GM12878 (cell line): ENCODE measurements around the gene POU2AF1. TPM values are rescaled to one million over a fixed set of nuclear protein-coding genes. Genes with fewer than 3 reads are reported as not detected.

ENCODE experiments used
- CBFB ChIP-seq: IDR thresholded peaks from 2 replicates; pipeline ENCODE4 v1.6.1; 2016; ENCODE audit warnings: antibody characterized with exemption, low read depth
- CREM ChIP-seq: IDR thresholded peaks from 2 replicates; pipeline ENCODE4 v1.6.1; 2014; ENCODE audit warnings: antibody characterized with exemption, low read depth
- ESRRA ChIP-seq: IDR thresholded peaks from 2 replicates; pipeline ENCODE4 v1.6.1; 2012; ENCODE audit warnings: mild to moderate bottlenecking, low read length, improper control_type of control experiment
- ETV6 ChIP-seq, 2 experiments: fragments of 450-650 bp in 1 of 2; IDR thresholded peaks in 1 of 2; conservative IDR thresholded peaks in 1 of 2; 2 replicates each; pipeline ENCODE4 v1.6.1; 2014; ENCODE audit warnings: antibody characterized with exemption in 1 of 2, borderline replicate concordance in 1 of 2, low read depth in 1 of 2, mild to moderate bottlenecking in 1 of 2, moderate library complexity in 1 of 2
- FOXK2 ChIP-seq: fragments of 450-650 bp; IDR thresholded peaks from 2 replicates; pipeline ENCODE4 v1.6.1; 2017; ENCODE audit warnings: mild to moderate bottlenecking, moderate library complexity
- IRF4 ChIP-seq: IDR thresholded peaks from 2 replicates; pipeline ENCODE4 v1.6.1; 2011; ENCODE audit warnings: low read depth, low read length
- KAT2A ChIP-seq: conservative IDR thresholded peaks from 2 replicates; pipeline ENCODE4 v1.6.1; 2011; ENCODE audit warnings: low read depth, low read length; ENCODE audit not compliant: control insufficient read depth
- MEF2B ChIP-seq: fragments of 450-650 bp; IDR thresholded peaks from 2 replicates; pipeline ENCODE4 v1.6.1; 2018; ENCODE audit warnings: mild to moderate bottlenecking, moderate library complexity; ENCODE audit not compliant: partially characterized antibody, poor library complexity, severe bottlenecking
- NFYB ChIP-seq: IDR thresholded peaks from 2 replicates; pipeline ENCODE4 v1.6.1; 2011; ENCODE audit warnings: low read depth, mild to moderate bottlenecking, low read length, improper control_type of control experiment, moderate library complexity; ENCODE audit not compliant: insufficient read depth
- NR2F1 ChIP-seq: fragments of 450-650 bp; conservative IDR thresholded peaks from 2 replicates; pipeline ENCODE4 v1.6.1; 2017; ENCODE audit warnings: mild to moderate bottlenecking
- NRF1 ChIP-seq: conservative IDR thresholded peaks from 2 replicates; pipeline ENCODE4 v1.6.1; 2011; ENCODE audit warnings: mild to moderate bottlenecking, low read depth, low read length, improper control_type of control experiment
- PAX5 ChIP-seq: IDR thresholded peaks from 2 replicates; pipeline ENCODE4 v1.6.1; 2011; ENCODE audit warnings: low read depth, low read length, borderline replicate concordance
- POLR2A ChIP-seq: IDR thresholded peaks from 2 replicates; pipeline ENCODE4 v1.6.1; 2011; ENCODE audit warnings: low read depth, mild to moderate bottlenecking, low read length
- RAD51 ChIP-seq: fragments of 450-650 bp; IDR thresholded peaks from 2 replicates; pipeline ENCODE4 v1.6.1; 2016; ENCODE audit warnings: moderate library complexity, mild to moderate bottlenecking, inconsistent platforms
- RELA ChIP-seq: fragments of 450-650 bp; IDR thresholded peaks from 2 replicates; pipeline ENCODE4 v1.8.0; 2014; ENCODE audit warnings: borderline replicate concordance; ENCODE audit not compliant: partially characterized antibody
- SIN3A ChIP-seq: IDR thresholded peaks from 2 replicates; pipeline ENCODE4 v1.6.1; 2012; ENCODE audit warnings: low read depth, low read length, improper control_type of control experiment
- SMAD5 ChIP-seq: IDR thresholded peaks from 2 replicates; pipeline ENCODE4 v1.6.1; 2016; ENCODE audit warnings: antibody characterized with exemption, low read depth
- SP1 ChIP-seq: IDR thresholded peaks from one replicate; pipeline ENCODE4 v1.6.1; 2011; ENCODE audit warnings: low read depth, low read length
- SRF ChIP-seq, 2 experiments: IDR thresholded peaks; 2 replicates each; pipeline ENCODE4 v1.6.1; 2011; ENCODE audit warnings: low read depth in 2 of 2, low read length in 2 of 2, mild to moderate bottlenecking in 1 of 2, moderate library complexity in 1 of 2
- polyA plus RNA-seq, 11 experiments: library from polyadenylated mRNA; depleted of rRNA in 4 of 11; unstranded in 6 of 11; stranded (reverse) in 5 of 11; fragments of >200 nt; fragmentation: Nextera tagmentation in 4 of 11; fragmentation: Illumina TruSeq in 1 of 11; extraction: Ambion mirVana in 4 of 11; extraction: Trizol in 1 of 11; gene quantifications; 1 replicate in 1 of 11; 2 replicates in 10 of 11; pipeline versions ENCODE4 v1.2.1 to v1.2.3, GENCODE V29; 2011 to 2016; ENCODE audit warnings: inconsistent platforms in 2 of 11, missing spikeins in 2 of 11, low read depth in 1 of 11
- total RNA-seq, 4 experiments: library from RNA; depleted of rRNA in 3 of 4; stranded (reverse); fragments of >200 nt in 3 of 4; fragmentation: Illumina TruSeq in 1 of 4; extraction: Trizol in 1 of 4; gene quantifications; 2 replicates each; pipeline versions ENCODE4 v1.2.1 to v1.2.3, GENCODE V29; 2013 to 2021
- TF ChIP-seq, protein P1 (sequence below): fragments of 450-650 bp; IDR thresholded peaks from 2 replicates; pipeline ENCODE4 v1.6.1; 2017; ENCODE audit warnings: mild to moderate bottlenecking, low read depth, inconsistent platforms; ENCODE audit not compliant: poor library complexity, severe bottlenecking
- TF ChIP-seq, protein P2 (sequence below): IDR thresholded peaks from 2 replicates; pipeline ENCODE4 v1.6.1; 2012; ENCODE audit warnings: improper control_type of control experiment, low read depth, low read length; ENCODE audit not compliant: insufficient replicate concordance
- TF ChIP-seq, protein P3 (sequence below): fragments of 450-650 bp; IDR thresholded peaks from 2 replicates; pipeline ENCODE4 v1.6.1; 2017; ENCODE audit warnings: low read depth, mild to moderate bottlenecking, moderate library complexity

Gene POU2AF1
- total and polyA plus RNA-seq, 10 of the 15 experiments (the other 5 are each of a cell fraction or from before 2014, with no cell fraction given), result 13.1 to 169 (median 75.5) TPM

DNA sequence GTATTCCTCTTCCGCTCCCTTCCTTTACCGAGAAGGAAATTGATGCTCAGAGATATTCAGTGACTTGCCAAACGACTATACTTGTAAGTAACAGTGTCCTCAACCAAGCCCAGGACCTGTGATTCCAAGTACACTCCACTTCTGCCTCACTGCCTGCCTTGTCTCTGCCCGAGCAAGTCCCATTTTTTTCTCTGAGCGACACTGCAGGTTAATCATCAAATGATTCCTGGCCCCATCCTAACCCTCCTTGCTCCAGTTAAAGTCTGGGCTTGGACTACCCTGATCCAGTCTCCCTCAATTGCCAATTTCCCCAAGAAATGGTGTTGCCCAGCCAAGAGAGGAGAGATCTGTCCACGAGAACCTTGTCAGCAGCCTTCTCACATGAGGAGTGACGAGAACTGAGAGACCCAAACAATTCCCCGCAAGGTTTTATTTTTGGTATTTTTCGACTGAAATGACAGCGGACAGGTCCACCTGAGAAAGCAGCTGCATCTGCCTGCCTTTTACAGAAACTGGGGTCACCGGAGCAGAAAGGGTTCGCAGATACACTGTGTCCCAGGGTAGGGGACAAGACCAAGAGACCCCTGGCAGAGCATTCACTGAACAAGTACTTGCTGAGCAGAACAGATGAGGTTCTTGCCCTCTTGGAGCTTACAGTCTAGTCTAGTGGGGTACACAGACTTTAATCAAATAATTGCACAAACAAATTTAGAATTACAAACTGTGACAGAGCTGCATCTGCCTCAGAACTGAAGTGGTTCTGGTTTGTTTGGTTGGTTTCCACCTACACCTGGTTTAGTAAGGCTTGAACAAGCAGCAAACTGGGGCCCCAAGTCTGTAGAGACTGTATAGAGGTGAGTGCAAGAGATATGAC lies 11.4 kb downstream of the POU2AF1 start (continued):
- TF ChIP-seq, protein P1, sequence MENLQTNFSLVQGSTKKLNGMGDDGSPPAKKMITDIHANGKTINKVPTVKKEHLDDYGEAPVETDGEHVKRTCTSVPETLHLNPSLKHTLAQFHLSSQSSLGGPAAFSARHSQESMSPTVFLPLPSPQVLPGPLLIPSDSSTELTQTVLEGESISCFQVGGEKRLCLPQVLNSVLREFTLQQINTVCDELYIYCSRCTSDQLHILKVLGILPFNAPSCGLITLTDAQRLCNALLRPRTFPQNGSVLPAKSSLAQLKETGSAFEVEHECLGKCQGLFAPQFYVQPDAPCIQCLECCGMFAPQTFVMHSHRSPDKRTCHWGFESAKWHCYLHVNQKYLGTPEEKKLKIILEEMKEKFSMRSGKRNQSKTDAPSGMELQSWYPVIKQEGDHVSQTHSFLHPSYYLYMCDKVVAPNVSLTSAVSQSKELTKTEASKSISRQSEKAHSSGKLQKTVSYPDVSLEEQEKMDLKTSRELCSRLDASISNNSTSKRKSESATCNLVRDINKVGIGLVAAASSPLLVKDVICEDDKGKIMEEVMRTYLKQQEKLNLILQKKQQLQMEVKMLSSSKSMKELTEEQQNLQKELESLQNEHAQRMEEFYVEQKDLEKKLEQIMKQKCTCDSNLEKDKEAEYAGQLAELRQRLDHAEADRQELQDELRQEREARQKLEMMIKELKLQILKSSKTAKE, result peak; percentile 48
- no peak for TF ChIP-seq RELA
- TF ChIP-seq SMAD5, result no peak
- TF ChIP-seq SP1, result no peak
- TF ChIP-seq, protein P2, sequence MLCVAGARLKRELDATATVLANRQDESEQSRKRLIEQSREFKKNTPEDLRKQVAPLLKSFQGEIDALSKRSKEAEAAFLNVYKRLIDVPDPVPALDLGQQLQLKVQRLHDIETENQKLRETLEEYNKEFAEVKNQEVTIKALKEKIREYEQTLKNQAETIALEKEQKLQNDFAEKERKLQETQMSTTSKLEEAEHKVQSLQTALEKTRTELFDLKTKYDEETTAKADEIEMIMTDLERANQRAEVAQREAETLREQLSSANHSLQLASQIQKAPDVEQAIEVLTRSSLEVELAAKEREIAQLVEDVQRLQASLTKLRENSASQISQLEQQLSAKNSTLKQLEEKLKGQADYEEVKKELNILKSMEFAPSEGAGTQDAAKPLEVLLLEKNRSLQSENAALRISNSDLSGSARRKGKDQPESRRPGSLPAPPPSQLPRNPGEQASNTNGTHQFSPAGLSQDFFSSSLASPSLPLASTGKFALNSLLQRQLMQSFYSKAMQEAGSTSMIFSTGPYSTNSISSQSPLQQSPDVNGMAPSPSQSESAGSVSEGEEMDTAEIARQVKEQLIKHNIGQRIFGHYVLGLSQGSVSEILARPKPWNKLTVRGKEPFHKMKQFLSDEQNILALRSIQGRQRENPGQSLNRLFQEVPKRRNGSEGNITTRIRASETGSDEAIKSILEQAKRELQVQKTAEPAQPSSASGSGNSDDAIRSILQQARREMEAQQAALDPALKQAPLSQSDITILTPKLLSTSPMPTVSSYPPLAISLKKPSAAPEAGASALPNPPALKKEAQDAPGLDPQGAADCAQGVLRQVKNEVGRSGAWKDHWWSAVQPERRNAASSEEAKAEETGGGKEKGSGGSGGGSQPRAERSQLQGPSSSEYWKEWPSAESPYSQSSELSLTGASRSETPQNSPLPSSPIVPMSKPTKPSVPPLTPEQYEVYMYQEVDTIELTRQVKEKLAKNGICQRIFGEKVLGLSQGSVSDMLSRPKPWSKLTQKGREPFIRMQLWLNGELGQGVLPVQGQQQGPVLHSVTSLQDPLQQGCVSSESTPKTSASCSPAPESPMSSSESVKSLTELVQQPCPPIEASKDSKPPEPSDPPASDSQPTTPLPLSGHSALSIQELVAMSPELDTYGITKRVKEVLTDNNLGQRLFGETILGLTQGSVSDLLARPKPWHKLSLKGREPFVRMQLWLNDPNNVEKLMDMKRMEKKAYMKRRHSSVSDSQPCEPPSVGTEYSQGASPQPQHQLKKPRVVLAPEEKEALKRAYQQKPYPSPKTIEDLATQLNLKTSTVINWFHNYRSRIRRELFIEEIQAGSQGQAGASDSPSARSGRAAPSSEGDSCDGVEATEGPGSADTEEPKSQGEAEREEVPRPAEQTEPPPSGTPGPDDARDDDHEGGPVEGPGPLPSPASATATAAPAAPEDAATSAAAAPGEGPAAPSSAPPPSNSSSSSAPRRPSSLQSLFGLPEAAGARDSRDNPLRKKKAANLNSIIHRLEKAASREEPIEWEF, result no peak
- TF ChIP-seq ETV6 (conservative IDR thresholded peaks at IDR 0.05 in 1 of 2, IDR thresholded peaks at IDR 0.05 in 1 of 2; ENCODE audit: borderline replicate concordance in 1 of 2, low read depth in 1 of 2), result peak in 1 of 2 experiments; percentile 29; a peak in 2 of 4 replicates
- TF ChIP-seq SIN3A, result no peak
- no peak for TF ChIP-seq NRF1
- TF ChIP-seq CBFB, result no peak
- no peak for TF ChIP-seq NFYB
- no peak for TF ChIP-seq KAT2A
- TF ChIP-seq FOXK2, result no peak
- TF ChIP-seq CREM, result peak; percentile 78
- 0 out of 2 replicates have a peak, but pooled peaks have one; percentile 24 for TF ChIP-seq NR2F1
- TF ChIP-seq, protein P3, sequence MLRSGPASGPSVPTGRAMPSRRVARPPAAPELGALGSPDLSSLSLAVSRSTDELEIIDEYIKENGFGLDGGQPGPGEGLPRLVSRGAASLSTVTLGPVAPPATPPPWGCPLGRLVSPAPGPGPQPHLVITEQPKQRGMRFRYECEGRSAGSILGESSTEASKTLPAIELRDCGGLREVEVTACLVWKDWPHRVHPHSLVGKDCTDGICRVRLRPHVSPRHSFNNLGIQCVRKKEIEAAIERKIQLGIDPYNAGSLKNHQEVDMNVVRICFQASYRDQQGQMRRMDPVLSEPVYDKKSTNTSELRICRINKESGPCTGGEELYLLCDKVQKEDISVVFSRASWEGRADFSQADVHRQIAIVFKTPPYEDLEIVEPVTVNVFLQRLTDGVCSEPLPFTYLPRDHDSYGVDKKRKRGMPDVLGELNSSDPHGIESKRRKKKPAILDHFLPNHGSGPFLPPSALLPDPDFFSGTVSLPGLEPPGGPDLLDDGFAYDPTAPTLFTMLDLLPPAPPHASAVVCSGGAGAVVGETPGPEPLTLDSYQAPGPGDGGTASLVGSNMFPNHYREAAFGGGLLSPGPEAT, result peak; percentile 65; the same call in 1 of the 2 replicates
- peak; percentile 77 for TF ChIP-seq MEF2B
- TF ChIP-seq PAX5, result peak; percentile 95
- no peak for TF ChIP-seq SRF (IDR thresholded peaks at IDR 0.05; ENCODE audit: low read depth in 2 of 2, low read length in 2 of 2)
- TF ChIP-seq IRF4, result peak; percentile 53; the same call in 1 of the 2 replicates
- peak; percentile 50; the same call in 1 of the 2 replicates for TF ChIP-seq POLR2A
- no peak for TF ChIP-seq RAD51
- TF ChIP-seq ESRRA, result no peak
